HG02678 (cell line): ENCODE results near the gene TMEM203.

Experiments
- ATAC-seq: cut with Tn5 transposase; IDR thresholded peaks from one replicate; pipeline ENCODE4 v1.9.1; 2021; ENCODE audit warnings: mild to moderate bottlenecking, moderate library complexity; ENCODE audit not compliant: unreplicated experiment

Gene TMEM203

DNA sequence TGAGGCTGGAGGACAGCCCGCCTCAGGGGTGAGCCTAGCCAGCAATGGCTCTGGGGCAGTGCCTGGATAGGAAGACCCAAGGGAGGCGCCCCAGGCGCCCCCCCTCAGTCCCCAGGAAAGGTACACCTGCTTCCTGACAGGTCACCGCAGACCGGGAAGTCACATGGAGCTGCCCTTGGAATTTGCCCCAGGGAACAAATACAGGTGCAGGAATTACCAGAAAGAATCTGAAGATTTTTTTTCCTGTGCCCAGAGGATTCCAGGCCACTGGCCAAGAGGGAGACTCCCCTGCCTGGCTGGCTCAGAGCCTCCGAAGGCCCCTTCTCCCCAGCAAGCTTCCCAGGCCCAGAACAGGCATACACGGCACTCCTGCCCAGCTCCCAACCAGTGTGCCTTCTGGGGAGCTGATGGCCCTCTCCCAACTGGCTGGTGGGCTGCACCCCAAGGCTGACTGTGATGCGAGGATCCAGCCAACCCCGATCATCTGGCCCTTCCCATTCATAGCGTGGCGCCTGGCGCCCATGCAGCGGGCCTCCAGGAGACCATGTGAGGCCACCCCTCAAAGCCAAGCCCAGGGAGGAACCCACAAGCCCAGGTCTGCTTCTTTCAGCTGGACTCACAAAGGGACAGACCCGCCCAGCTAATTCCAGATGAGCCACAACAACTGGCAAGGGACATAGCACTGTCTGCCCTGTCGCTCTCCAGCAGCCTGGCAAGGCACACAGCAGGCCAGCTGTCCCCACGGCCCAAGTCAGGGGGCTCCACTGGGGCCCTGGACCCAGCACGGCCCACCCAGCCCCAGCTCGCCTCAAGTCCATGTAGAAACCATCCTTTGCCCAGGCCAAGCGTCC lies 7.2 kb downstream of the TMEM203 start:
- no peak for ATAC-seq

DNA sequence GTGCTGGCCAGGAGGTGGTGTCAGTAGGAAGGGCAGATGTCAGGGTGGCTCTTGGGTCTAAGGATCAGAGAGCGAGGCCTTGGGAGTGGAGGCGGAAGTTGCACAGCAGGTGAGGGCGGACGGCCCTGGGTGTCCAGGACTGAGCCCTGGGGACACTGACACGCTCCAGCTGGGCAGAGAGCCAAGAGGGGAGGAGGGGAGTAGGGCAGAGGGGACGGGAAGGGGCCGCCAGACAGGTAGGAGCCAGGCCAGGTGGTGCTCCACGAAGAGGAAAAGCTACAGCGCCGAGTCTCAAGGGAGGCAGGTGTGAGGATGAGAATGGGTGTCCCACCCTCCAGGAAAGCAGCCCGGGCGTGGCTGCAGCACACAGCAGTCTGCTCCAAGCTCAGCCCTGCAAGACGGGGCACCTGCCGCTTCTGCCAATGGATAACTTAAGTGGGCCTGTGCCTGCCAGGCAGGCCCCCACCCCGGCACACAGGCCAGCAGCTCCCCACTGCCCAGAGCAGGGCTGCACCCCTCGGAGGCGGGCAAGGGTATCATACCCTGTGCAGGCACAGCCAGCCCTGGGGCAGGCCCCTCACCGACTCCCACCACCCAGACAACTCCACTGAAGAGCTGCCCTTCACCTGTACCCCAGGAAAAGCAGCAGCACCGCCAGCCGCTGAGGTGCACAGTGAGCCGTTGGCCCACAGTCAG lies 9.8 kb downstream of the TMEM203 start:
- ATAC-seq, result no peak

DNA sequence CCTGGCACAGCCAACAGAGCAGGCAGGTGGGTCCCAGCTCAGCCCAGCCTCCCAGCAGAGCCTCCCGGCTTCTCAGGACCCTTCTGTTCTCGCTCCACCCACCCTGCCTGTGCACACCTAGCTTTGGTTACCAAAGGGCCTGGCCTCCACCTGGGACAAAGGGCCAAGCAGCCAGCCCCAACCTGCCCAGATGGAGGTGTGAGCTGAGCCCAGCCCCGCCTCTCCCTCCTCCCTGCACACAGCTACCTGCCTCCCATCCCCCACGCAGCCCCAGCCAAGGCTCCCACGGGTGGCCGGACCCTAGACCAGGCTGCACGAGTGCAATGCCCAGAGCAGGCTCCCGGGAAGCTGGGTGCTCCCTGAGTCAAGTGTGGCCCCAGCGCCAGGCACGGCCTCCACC lies 10.5 kb downstream of the TMEM203 start:
- no peak for ATAC-seq

DNA sequence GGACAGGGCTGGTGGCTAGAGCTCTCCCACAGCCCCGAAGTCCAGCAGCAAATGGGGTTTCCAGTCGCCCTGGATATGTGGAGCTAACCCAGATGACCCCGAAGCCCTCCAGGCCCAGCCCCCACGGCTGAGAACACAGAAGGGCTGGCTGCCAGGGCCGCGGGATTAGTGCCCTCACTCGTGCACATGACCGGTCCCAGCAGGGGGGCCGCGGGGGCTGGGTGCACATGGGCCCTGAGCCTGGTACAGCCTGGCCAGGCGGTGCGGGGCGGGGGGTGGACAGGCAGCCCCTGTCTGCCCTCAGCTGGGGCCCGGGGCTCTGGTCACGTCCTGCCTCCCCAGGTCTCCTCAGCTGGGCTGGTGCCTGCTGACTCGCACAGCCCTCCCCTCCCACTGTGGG lies 11.1 kb downstream of the TMEM203 start:
- no peak for ATAC-seq

DNA sequence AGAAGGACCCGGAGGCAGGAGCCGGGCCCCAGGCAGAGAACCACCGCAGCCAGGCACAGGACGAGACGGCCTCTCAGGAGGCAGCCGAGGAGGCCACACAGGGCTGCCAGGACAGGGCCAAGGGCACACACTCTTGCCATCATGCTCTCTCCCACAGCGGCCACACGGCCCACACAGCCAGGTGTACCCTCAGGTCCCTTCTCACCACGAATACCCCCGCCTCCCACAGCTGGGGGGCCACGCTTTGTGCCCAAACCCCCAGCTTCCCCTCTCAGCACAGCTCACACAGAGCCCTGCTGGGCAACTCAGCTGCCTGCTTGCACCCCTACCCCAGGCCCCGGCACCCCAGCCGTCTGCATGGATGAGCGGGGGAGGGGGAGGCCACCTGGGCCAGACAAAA lies 11.7 kb downstream of the TMEM203 start:
- ATAC-seq, result no peak

DNA sequence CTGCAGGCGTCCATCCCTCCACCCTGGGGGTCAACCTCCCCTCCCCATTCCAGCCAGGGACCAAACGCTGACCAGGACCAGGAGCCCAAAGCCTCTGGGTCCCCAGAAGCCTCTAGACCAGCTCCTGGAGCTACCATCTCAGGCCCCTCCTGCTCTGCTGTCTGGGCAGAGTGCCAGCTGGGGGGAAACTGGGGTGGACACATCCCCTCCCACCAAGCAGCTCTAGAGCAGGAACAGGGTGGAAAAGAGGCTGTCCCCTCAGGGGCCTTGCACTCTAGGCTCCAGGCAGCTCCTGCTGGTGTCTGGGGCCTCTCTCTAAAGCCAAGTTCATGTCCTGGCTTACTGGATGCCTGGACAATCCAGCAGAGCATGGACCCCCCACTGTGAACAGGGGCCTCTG lies 12.6 kb downstream of the TMEM203 start:
- ATAC-seq, result no peak

DNA sequence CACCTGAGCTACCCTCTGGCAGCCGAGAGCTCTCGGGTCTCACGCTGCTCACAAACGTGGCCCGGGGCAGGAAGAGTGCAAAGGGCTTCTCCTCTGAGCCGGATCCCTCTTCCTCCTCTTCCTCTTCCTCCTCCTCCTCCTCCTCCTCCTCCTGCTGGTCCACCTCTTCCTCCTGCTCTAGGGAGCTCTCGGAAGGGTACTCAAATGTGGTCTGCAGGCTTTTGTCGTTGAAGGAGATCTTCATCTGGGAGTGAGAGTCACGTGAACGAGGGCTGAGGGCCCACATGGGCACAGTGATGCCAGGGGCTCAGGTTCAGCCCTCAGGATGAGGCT lies 13.0 kb downstream of the TMEM203 start:
- no peak for ATAC-seq

DNA sequence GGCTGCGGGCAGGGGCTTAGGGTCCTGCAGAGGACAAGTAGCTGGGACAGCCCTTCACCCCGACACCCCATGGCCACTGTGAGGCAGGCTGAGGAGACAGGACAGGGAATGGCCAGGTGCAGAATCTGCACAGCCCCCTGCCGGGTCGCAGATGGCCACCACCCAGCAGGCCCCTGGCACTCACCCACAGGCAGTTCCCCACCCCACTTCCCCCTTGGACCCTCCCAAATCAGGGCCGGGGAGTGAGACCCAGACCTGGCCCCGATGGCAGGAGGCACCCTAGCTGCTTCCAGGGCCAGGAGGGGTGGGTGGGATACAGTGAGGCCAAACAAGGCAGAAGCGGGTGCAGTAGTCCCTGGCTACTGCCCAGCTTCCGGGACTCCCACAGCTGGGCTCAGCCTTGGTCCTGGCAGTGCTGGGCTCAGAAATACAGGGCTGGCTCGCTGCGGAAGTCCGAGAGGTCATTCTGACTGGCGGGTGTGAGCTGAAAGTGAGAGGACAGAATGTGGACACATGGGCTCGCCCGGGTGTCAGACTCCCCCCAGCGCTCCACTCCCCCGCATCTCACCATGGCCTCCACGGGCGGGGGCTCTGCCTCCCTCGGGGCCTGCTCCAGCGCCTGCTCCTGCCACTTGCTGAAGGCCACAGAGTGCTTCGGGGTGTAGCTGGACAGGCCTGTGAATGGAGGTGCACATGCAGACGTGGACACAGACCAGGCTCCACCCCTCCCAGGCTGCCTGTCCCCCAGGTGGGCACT lies 13.6 kb downstream of the TMEM203 start:
- no peak for ATAC-seq

DNA sequence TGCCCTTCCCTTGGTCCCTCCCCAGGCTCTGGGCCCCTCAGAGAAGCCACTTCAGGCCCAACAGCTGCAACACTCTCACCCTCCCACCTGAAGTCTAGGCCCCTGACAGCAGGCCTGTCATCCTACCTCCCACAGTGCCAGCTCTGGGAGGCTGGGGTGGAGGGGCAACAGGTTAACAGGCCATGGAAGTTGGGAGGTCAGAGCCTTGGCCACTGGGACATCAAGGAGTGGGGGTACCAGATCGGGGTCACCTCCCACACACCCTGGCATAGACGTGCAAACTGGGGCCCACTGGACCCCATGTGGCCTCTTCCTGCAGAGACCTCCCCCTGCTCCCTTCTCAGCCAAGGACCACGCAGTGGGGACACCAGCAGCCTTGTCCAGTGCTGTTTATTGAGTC lies 14.2 kb downstream of the TMEM203 start:
- no peak for ATAC-seq

DNA sequence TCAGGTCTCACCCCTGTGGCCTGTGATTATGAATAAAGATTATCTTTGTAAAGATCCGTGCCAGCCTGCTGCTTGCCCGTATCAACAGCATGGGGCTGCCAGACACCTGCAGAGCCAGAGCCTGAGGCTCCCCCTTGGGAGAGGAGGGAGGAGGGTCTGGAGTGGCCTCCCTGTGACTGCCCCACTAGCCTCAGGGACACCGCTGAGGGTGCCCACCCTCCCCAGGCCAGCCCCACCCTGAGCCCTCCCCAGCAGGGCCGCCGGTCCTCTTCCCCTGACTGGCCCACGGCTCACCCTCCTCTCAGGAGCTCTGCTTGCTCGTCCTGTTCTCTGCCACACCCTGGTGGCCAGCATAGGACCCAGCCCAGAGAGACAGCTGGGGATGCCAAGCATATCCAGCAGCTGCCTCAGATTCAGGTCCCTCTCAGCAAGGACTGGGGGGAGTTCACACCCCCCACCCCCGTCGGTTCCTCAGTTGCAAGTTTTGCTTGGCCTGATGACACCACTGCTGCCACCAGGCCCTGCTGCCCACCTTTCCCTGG lies 15.1 kb downstream of the TMEM203 start:
- ATAC-seq, result no peak

DNA sequence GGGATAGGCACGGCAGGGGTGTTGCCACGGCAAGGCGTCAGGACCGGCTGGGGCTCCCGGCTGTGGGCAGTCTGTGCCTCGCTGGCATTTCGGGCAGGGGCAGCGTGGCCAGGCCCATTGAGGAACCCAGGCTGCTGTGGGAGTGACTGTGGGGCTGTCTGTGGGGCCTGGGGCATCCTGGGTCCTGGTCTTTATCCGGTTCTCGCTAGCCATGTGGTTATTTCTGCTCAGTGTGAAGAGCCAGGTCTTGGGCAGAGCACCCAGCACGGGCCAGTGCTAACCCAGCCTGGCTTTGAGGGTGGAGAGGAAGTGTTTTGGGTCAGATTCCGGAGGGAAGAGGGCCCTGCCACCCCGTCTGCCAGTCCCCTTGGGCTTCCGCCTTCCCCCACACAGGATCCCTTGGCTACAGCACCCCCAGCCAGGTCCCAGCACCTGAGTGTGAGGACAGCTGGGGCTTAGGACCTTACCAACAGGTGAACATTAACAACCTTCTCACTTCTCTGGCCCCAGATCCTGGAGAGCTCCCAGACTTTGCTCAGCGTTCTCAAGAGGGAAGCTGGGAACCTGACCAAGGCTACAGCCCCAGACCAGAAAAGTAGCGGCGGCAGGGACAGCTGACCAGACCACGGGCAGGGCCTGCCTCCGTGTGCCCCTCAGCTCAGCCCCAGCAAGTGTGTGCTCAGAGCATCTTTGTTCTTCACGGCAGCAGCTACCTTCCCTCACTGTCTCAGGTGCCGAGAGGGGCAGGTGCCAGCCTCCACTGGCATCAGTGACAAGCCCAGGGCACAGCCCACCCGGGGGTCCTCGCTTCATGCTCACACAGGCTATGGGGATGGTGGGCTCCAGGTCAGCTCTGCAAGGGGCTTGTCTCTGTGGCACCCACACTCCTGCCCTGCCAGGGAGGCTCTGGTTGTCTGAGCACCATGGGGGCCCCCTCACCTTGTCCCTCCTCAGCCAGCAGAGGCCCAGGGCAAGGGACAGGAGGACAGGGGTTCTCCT lies 15.9 kb downstream of the TMEM203 start:
- ATAC-seq, result no peak

DNA sequence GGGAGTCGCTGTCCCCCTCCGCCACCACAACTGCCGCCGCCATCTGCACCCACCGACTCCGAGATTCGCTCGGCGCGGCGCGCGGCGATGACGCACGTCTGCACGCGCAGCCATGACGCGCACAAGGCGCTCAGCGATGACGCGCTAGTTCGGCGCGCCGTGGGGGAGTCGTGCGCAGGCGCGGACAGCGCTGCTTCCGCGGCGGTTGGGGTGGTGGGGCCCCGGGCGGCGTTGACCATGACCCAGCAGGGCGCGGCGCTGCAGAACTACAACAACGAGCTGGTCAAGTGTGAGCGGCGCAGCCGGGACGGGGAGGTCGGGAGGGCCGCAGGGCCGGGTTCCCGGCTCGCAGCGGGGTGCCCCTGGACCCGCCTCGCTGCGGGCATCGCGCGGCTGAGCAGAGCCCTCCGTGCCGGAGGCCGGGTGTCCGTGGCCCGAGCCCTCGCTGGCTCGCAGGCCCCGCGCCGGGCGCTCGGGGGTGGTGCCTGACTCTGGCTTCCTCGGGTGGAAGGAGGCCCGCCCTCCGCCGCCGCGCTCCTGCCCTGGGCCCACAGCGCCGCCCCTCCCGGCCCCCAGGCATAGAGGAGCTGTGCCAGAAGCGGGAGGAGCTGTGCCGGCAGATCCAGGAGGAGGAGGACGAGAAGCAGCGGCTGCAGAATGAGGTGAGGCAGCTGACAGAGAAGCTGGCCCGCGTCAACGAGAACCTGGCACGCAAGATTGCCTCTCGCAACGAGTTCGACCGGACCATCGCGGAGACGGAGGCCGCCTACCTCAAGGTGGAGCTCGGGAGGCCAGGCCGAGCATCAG lies 16.8 kb downstream of the TMEM203 start, which contains the start of the genes ANAPC2 and SSNA1:
Gene ANAPC2, minus strand, starts transcription at position 71 of the 807 bp plus-strand sequence. Its CDS starts 28 bp downstream, at position 43.
Gene SSNA1, plus strand, starts transcription at position 187 of the 807 bp plus-strand sequence. Its CDS starts 51 bp downstream, at position 238.
- peak; percentile 77 for ATAC-seq

DNA sequence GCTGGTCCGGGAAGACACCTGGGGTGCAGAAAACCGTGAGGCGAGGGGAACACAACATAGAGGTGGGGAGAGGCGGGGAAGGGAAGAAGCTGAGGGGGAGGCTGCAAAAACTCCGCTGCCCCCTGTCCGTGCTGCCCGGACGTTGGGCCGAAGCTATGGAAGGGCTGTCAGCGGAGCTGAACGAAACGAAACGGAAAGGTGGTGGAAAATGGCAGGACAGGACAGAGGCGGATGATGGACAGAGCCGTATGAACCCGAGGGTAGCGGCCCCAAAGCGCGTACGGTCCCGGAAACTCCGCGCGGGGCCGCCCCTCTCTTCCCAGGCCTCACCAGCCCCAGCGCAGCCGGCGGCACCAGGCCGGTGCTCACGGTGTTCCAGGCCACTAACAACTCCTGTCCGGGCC lies 17.4 kb downstream of the TMEM203 start:
- ATAC-seq, result no peak

DNA sequence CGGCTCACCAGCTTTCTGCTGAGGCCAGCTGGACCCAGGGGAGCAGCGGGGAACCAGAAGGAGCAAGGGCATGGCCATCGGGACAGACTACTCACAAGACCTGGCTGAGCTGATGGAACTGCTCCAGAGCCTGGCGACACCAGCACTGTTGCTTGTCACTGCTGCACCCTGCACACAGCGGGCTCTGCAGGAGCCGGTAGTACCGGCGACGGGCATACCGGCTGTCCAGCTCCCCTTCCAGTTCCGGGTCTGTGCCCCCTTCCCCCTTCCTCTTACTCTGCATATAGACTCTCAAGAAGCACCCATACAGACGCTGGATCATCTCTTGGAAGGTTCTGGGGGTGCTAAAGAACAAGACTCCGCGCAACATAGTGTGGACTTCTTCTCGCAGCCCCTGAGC lies 18.1 kb downstream of the TMEM203 start:
- no peak for ATAC-seq

DNA sequence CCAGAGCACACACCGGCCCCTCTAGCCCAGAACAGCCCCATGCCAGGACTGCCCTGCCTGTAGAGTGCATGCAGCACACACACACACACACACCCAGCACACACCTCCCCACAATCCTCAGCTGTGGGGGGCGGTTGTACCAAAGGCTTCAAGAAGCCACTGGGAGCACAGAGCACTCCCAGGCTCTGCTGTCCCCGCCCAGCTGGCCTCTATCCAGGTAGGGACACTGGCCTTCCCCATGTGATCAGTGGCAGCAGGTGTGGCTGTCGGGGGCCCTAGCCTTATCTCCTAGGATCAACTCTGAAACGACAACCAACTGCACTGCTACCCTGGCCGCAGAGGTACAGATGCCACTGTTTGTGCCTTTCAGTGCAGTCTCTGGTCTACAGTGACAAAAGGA lies 19.1 kb downstream of the TMEM203 start:
- no peak for ATAC-seq

DNA sequence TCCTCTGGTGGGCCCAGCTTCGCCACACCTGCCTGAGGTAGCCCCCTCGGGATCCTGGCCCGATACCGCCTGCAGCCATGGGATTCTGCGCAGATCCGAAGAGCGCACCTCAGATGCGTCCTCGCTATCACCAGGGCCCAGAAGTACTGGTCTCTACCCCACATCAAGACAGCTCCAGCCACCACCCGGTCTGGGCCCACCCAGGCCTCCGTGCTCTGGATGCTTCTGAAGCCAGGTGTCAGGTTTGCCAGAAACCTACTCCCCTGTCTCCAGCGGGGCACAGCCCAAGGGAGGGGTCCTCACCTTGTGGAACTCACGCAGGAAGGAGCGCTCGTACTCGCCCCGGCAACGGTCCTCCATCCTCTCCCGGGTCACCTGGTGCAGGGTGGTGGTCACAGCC lies 19.5 kb downstream of the TMEM203 start:
- no peak for ATAC-seq

DNA sequence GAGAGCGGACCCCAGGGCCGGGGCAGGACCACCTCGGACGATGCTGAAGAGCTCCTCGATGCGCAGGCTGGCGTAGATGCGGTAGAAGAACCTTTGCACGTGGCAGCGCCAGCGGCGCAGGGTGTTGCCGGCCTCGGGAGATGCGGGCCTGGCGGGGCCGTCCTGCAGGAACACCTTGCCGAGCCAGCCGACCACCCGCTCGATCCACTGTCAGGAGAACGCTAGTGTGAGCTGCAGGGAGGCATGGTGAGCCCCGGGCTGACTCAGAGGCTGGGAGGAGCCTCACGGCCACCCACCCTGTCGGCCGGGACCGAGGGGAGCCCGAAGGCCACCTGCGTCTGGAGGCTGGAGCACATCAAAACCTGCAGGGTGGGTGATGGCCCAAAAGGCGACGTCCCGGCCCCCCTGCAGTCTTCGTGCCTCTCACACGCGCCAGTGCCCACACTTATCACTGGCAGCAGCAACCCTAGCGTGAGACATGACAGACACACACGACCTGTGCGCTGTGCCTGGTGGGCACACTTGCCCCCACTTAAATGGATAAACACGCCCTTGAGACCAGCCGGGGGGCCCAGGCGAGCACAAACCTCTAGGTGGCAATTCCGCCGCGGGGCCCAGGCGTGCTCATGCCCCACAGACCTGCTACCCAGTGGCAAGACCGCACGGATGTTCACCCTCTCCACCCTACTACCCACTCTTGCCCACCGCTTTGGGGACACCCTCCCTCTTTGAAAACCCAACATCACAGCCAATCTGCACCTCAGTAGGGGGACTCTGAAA lies 20.4 kb downstream of the TMEM203 start:
- ATAC-seq, result no peak

DNA sequence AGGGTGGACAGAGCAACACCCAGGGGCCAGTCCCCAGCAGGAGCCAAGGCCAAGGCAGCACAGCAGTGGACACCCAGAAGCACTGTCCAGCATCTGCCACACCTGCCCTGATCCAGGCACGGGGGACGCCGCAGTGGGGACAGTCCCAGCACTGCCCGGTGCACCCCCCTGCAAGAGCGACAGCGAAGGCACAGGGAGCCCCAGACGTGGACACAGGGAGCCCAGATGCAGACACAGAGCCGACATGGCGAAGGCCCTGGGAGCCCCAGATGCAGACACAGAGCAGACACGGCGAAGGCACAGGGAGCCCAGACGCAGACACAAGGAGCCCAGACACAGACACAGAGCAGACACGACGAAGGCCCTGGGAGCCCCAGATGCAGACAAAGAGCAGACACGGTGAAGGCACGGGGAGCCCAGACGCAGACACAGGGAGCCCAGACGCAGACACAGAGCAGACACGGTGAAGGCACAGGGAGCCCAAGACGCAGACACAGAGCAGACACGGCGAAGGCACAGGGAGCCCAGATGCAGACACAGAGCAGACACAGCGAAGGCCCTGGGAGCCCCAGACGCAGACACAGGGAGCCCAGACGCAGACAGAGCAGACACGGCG lies 21.4 kb downstream of the TMEM203 start:
- no peak for ATAC-seq
